Coronary artery (tissue), 2 donors: Measurements from ENCODE around the gene ZNF750.

ENCODE experiments used
- DNase-seq: peaks from one replicate; pipeline ENCODE4 v3.0.0-alpha.2; 2017; ENCODE audit warnings: low spot score
- H3K27ac ChIP-seq, 2 donors: fragments of 200-600 bp; sonication (generic); one replicate each; pipeline ENCODE4 v1.5.1; 2016 to 2019
- H3K4me3 ChIP-seq: fragments of 200-600 bp; sonication (generic); 2 replicates; pipeline ENCODE4 v1.5.1; 2016; ENCODE audit warnings: mild to moderate bottlenecking, moderate library complexity
- CTCF ChIP-seq: fragments of 200-600 bp; sonication (generic); IDR thresholded peaks from one replicate; pipeline ENCODE4 v1.5.1; 2019; ENCODE audit warnings: antibody characterized with exemption

Gene ZNF750

GRCh38 chr17:82825540-82826124 is 14.2 kb downstream of the ZNF750 start:
- H3K4me3 ChIP-seq = no peak overlapping the region
- DNase-seq = no peak
- TF ChIP-seq CTCF = no peak
- H3K27ac ChIP-seq = no peak overlapping the region

GRCh38 chr17:82823004-82823403 is 16.8 kb downstream of the ZNF750 start:
- H3K27ac ChIP-seq = no peak overlapping the region
- no peak for DNase-seq
- H3K4me3 ChIP-seq = no peak overlapping the region
- TF ChIP-seq CTCF = no peak

- no peak for DNase-seq
- Histone ChIP-seq H3K4me3 (no peak overlapping the region), H3K27ac (no peak overlapping the region)
- TF ChIP-seq CTCF = no peak
Observed at GRCh38 chr17:82822281-82822680, 17.5 kb downstream of the ZNF750 start.

GRCh38 chr17:82821554-82821953 is 18.3 kb downstream of the ZNF750 start:
- no peak for DNase-seq
- no peak overlapping the region for H3K4me3 ChIP-seq
- H3K27ac ChIP-seq = no peak overlapping the region
- no peak for TF ChIP-seq CTCF

- Histone ChIP-seq H3K4me3 (no peak overlapping the region), H3K27ac (no peak overlapping the region)
- TF ChIP-seq CTCF = no peak
- DNase-seq = no peak
Observed at GRCh38 chr17:82820278-82821251, 19.3 kb downstream of the ZNF750 start.

- Histone ChIP-seq H3K4me3 (no peak overlapping the region), H3K27ac (no peak overlapping the region)
- no peak for TF ChIP-seq CTCF
- DNase-seq = no peak
Observed at GRCh38 chr17:82817947-82818346, 21.9 kb downstream of the ZNF750 start.

GRCh38 chr17:82816358-82816757 is 23.5 kb downstream of the ZNF750 start:
- no peak for TF ChIP-seq CTCF
- no peak for DNase-seq
- no peak overlapping the region for H3K27ac ChIP-seq
- H3K4me3 ChIP-seq = no peak overlapping the region
